Measurements from ENCODE around the gene HSPA1A.

DNA sequence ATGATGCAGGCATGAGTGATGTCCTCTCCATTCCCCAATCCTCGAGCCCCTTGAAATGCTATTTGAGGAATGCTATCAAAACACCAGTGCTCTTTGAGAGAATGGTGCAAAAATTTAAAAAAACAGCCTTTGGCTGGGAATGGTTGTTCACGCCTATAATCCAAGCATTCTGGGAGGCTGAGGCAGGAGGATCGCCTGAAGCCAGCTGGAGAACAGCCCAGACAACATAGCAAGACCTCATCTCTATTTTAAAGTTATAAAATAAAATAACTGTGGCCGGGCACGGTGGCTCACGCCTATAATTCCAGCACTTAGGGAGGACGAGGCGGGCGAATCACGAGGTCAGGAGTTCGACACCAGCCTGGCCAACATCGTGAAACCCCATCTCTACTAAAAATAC is 15.6 kb upstream of the HSPA1A start:
- TF ChIP-seq ISL1 (CRISPR knock-in tag; IDR thresholded peaks at IDR 0.05) (no peak), ZFP3 (CRISPR knock-in tag; IDR thresholded peaks at IDR 0.05) (no peak), SNAI2 (CRISPR knock-in tag; IDR thresholded peaks at IDR 0.05) (no peak), ARNTL (CRISPR knock-in tag; IDR thresholded peaks at IDR 0.05; ENCODE audit: borderline replicate concordance, low read depth) (no peak)
- TF ChIP-seq, protein P1, sequence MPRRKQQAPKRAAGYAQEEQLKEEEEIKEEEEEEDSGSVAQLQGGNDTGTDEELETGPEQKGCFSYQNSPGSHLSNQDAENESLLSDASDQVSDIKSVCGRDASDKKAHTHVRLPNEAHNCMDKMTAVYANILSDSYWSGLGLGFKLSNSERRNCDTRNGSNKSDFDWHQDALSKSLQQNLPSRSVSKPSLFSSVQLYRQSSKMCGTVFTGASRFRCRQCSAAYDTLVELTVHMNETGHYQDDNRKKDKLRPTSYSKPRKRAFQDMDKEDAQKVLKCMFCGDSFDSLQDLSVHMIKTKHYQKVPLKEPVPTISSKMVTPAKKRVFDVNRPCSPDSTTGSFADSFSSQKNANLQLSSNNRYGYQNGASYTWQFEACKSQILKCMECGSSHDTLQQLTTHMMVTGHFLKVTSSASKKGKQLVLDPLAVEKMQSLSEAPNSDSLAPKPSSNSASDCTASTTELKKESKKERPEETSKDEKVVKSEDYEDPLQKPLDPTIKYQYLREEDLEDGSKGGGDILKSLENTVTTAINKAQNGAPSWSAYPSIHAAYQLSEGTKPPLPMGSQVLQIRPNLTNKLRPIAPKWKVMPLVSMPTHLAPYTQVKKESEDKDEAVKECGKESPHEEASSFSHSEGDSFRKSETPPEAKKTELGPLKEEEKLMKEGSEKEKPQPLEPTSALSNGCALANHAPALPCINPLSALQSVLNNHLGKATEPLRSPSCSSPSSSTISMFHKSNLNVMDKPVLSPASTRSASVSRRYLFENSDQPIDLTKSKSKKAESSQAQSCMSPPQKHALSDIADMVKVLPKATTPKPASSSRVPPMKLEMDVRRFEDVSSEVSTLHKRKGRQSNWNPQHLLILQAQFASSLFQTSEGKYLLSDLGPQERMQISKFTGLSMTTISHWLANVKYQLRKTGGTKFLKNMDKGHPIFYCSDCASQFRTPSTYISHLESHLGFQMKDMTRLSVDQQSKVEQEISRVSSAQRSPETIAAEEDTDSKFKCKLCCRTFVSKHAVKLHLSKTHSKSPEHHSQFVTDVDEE (CRISPR knock-in tag; IDR thresholded peaks at IDR 0.05) = no peak
